Measurements from ENCODE around the gene FUT1.
"Not testable (repeated sequence)": the region's sequence is repeated elsewhere in the genome, so short reads cannot be mapped to it uniquely, and the experiment has no call there.

FUT1 gene

GRCh38 chr19:48768994-48769713 is 16.7 kb upstream of the FUT1 start:
- DNase-seq (ENCODE audit: low read depth), result no peak

- not testable (repeated sequence) for DNase-seq (ENCODE audit: low read depth)
Observed at GRCh38 chr19:48768171-48768753, 15.8 kb upstream of the FUT1 start.

- not testable (repeated sequence) for DNase-seq (ENCODE audit: low read depth)
Observed at GRCh38 chr19:48765816-48766215, 13.4 kb upstream of the FUT1 start.

GRCh38 chr19:48760504-48761205 is 8.2 kb upstream of the FUT1 start:
- DNase-seq (ENCODE audit: low read depth), result no peak

- no peak for DNase-seq (ENCODE audit: low read depth)
Observed at GRCh38 chr19:48757741-48758144, 5.3 kb upstream of the FUT1 start.

GRCh38 chr19:48757089-48757675 is 4.7 kb upstream of the FUT1 start:
- DNase-seq (ENCODE audit: low read depth), result no peak

GRCh38 chr19:48756686-48757085 is 4.2 kb upstream of the FUT1 start:
- DNase-seq (ENCODE audit: low read depth), result no peak

- no peak for DNase-seq (ENCODE audit: low read depth)
Observed at GRCh38 chr19:48756212-48756611, 3.8 kb upstream of the FUT1 start.

GRCh38 chr19:48755787-48756186 is 3.3 kb upstream of the FUT1 start:
- no peak for DNase-seq (ENCODE audit: low read depth)

GRCh38 chr19:48755084-48755641 is 2.7 kb upstream of the FUT1 start, which contains the start of gene FGF21:
Gene FGF21, plus strand, starts transcription at chr19:48755524. Its CDS starts 713 bp downstream, at chr19:48756237.
- DNase-seq (ENCODE audit: low read depth), result no peak

GRCh38 chr19:48751845-48752495 is 471 bp downstream of the FUT1 start:
- no peak for DNase-seq (ENCODE audit: low read depth)

GRCh38 chr19:48750771-48751504 is 1.5 kb downstream of the FUT1 start:
- DNase-seq (ENCODE audit: low read depth), result no peak

GRCh38 chr19:48750351-48750750 is 2.1 kb downstream of the FUT1 start:
- DNase-seq (ENCODE audit: low read depth), result no peak

GRCh38 chr19:48749571-48750198 is 2.8 kb downstream of the FUT1 start:
- no peak for DNase-seq (ENCODE audit: low read depth)

- DNase-seq (ENCODE audit: low read depth), result peak; percentile 75
Observed at GRCh38 chr19:48746738-48747575, 5.5 kb downstream of the FUT1 start, which contains the start of gene IZUMO1. Gene IZUMO1, minus strand, starts transcription at chr19:48746909. Its CDS starts 1,050 bp downstream, at chr19:48745859.

- no peak for DNase-seq (ENCODE audit: low read depth)
Observed at GRCh38 chr19:48746110-48746509, 6.3 kb downstream of the FUT1 start.

GRCh38 chr19:48745208-48745995 is 7.0 kb downstream of the FUT1 start:
- peak; percentile 44 for DNase-seq (ENCODE audit: low read depth)

GRCh38 chr19:48742096-48742495 is 10.3 kb downstream of the FUT1 start:
- DNase-seq (ENCODE audit: low read depth), result no peak

All from stromal cell of bone marrow (primary cell).